HCT116 (cell line): ENCODE results near the gene ACKR3. TPM values are rescaled to one million over a fixed set of nuclear protein-coding genes. Genes with fewer than 3 reads are reported as not detected.

Source experiments
- ATAC-seq: fragments of 200-7000 bp; cut with Tn5 transposase; 2 replicates; pipeline ENCODE4 v1.9.1; 2020; ENCODE audit warnings: mild to moderate bottlenecking, moderate library complexity
- BruUV-seq: library from RNA; stranded (reverse); fragments of 400-500 nt; replicated peaks from 2 replicates; lab custom pipeline; 2021; lab: Mats Ljungman, UMichigan
- CTCF ChIA-PET: fragments of 300-600 bp; sonication (Branson Sonifier 250); formaldehyde crosslinking; loops from one replicate; lab custom pipeline; 2021; ENCODE audit warnings: antibody characterized with exemption; lab: Charles Lee
- POLR2A ChIA-PET: fragments of 300-600, 350-600 bp; sonication (Branson Sonifier 250); formaldehyde crosslinking; loops from one replicate; lab custom pipeline; 2021; ENCODE audit warnings: antibody characterized with exemption; lab: Charles Lee
- RAD21 ChIA-PET, 2 experiments: fragments of 300-600 bp; sonication (Branson Sonifier 250); formaldehyde crosslinking; loops; one replicate each; lab custom pipeline; 2023; ENCODE audit warnings: low total read pairs in 2 of 2; ENCODE audit not compliant: uncharacterized antibody in 2 of 2, unreplicated experiment in 2 of 2, low non-redundant PET in 1 of 2; lab: Charles Lee
- DNase-seq: peaks from one replicate; pipeline ENCODE4 v3.0.0-alpha.2; 2010; ENCODE audit warnings: low read depth, low spot score
- H2AFZ ChIP-seq: fragments of 200-600 bp; shearing (Covaris generic), sonication (generic); 2 replicates; pipeline ENCODE4 v1.6.1; 2017; ENCODE audit warnings: low read depth, mixed run types, mixed read lengths, antibody characterized with exemption, low read length; ENCODE audit not compliant: poor library complexity, severe bottlenecking
- H3K27ac ChIP-seq: 2 replicates; pipeline ENCODE4 v1.5.1; 2012; ENCODE audit warnings: low read depth, low read length
- H3K27me3 ChIP-seq: fragments of 200-600 bp; sonication (generic); 2 replicates; pipeline ENCODE4 v1.6.1; 2016; ENCODE audit warnings: mixed run types, low read length, mixed read lengths; ENCODE audit not compliant: insufficient read depth
- H3K36me3 ChIP-seq, 2 experiments: fragments of 200-500 bp in 1 of 2; fragments of 200-600 bp in 1 of 2; sonication (Bioruptor generic) in 1 of 2; sonication (generic) in 1 of 2; 2 replicates each; pipeline versions ENCODE4 v1.5.1 to v1.6.1; 2014 to 2016; ENCODE audit warnings: low read length in 2 of 2, inconsistent platforms in 1 of 2, mixed read lengths in 1 of 2, mixed run types in 1 of 2; ENCODE audit not compliant: insufficient read depth in 2 of 2, control insufficient read depth in 1 of 2
- H3K4me1 ChIP-seq, 2 experiments: fragments of 200-600 bp in 1 of 2; sonication (generic) in 1 of 2; 2 replicates each; pipeline versions ENCODE4 v1.5.1 to v1.6.1; 2012 to 2017; ENCODE audit warnings: low read length in 2 of 2, inconsistent platforms in 1 of 2, mild to moderate bottlenecking in 1 of 2, mixed read lengths in 1 of 2, mixed run types in 1 of 2, moderate library complexity in 1 of 2; ENCODE audit not compliant: insufficient read depth in 2 of 2, control insufficient read depth in 1 of 2
- H3K4me2 ChIP-seq: fragments of 200-600 bp; sonication (generic); 2 replicates; pipeline ENCODE4 v1.6.1; 2017; ENCODE audit warnings: mixed run types, low read length, mixed read lengths
- H3K4me3 ChIP-seq, 2 experiments: fragments of 200-600 bp in 1 of 2; sonication (generic) in 1 of 2; replicated peaks in 1 of 2; 2 replicates each; pipeline ENCODE4 v1.5.1; 2011 to 2016; ENCODE audit warnings: low read length in 2 of 2, control low read depth in 1 of 2, low read depth in 1 of 2, mild to moderate bottlenecking in 1 of 2, mixed read lengths in 1 of 2, mixed run types in 1 of 2
- H3K79me2 ChIP-seq: fragments of 200-600 bp; sonication (generic); 2 replicates; pipeline ENCODE4 v1.6.1; 2017; ENCODE audit warnings: mild to moderate bottlenecking, mixed run types, low read length, moderate library complexity, mixed read lengths; ENCODE audit not compliant: insufficient read depth
- H3K9ac ChIP-seq: fragments of 200-600 bp; sonication (generic); 2 replicates; pipeline ENCODE4 v1.6.1; 2016; ENCODE audit warnings: low read length, mixed read lengths
- H3K9me2 ChIP-seq: fragments of 200-600 bp; sonication (generic), shearing (Covaris generic); 2 replicates; pipeline ENCODE4 v1.6.1; 2017; ENCODE audit warnings: mixed run types, mild to moderate bottlenecking, moderate library complexity; ENCODE audit not compliant: insufficient read depth
- H3K9me3 ChIP-seq, 2 experiments: fragments of 200-500 bp in 1 of 2; fragments of 200-600 bp in 1 of 2; sonication (Bioruptor generic) in 1 of 2; sonication (generic) in 1 of 2; 2 replicates each; pipeline ENCODE4 v1.6.1; 2014 to 2017; ENCODE audit warnings: low read length in 2 of 2, mixed read lengths in 2 of 2, inconsistent platforms in 1 of 2, low read depth in 1 of 2, mild to moderate bottlenecking in 1 of 2, mixed run types in 1 of 2, moderate library complexity in 1 of 2; ENCODE audit not compliant: control insufficient read depth in 1 of 2, insufficient read depth in 1 of 2
- H4K20me1 ChIP-seq: fragments of 200-600 bp; sonication (generic), shearing (Covaris generic); 2 replicates; pipeline ENCODE4 v1.6.1; 2017; ENCODE audit warnings: mixed run types, mild to moderate bottlenecking, moderate library complexity; ENCODE audit not compliant: insufficient read depth
- CEBPB ChIP-seq: IDR thresholded peaks from 2 replicates; pipeline ENCODE4 v1.6.1; 2012; ENCODE audit warnings: low read depth
- EGR1 ChIP-seq: IDR thresholded peaks from 2 replicates; pipeline ENCODE4 v1.6.1; 2012; ENCODE audit warnings: low read depth
- ELF1 ChIP-seq: IDR thresholded peaks from 2 replicates; pipeline ENCODE4 v1.6.1; 2012; ENCODE audit warnings: low read depth, borderline replicate concordance
- EZH2phosphoT487 ChIP-seq: fragments of 200-600 bp; IDR thresholded peaks from 2 replicates; pipeline ENCODE4 v1.6.1; 2018; ENCODE audit warnings: antibody characterized with exemption, borderline replicate concordance
- FOSL1 ChIP-seq: IDR thresholded peaks from 2 replicates; pipeline ENCODE4 v1.6.1; 2012; ENCODE audit warnings: low read depth
- SP1 ChIP-seq: IDR thresholded peaks from 2 replicates; pipeline ENCODE4 v1.6.1; 2012; ENCODE audit warnings: low read depth
- YY1 ChIP-seq: IDR thresholded peaks from 2 replicates; pipeline ENCODE4 v1.6.1; 2011; ENCODE audit warnings: low read length, low read depth, moderate library complexity, mild to moderate bottlenecking; ENCODE audit not compliant: insufficient replicate concordance; ENCODE audit errors: extremely low read depth
- intact Hi-C: fragments of 100-400 bp; cut with micrococcal nuclease; formaldehyde crosslinking; loops from 2 replicates; pipeline ENCODE4 v1.10.0; 2022
- total RNA-seq: library from RNA; stranded (reverse); gene quantifications from one replicate; pipeline ENCODE4 v1.2.1, GENCODE V29; 2021; ENCODE audit not compliant: unreplicated experiment
- TF ChIP-seq, protein P1 (sequence below): IDR thresholded peaks from 2 replicates; pipeline ENCODE4 v1.6.1; 2012; ENCODE audit warnings: low read depth

ACKR3 gene
- total RNA-seq, 1 experiment from 2014 or later = 0.20 TPM

DNA sequence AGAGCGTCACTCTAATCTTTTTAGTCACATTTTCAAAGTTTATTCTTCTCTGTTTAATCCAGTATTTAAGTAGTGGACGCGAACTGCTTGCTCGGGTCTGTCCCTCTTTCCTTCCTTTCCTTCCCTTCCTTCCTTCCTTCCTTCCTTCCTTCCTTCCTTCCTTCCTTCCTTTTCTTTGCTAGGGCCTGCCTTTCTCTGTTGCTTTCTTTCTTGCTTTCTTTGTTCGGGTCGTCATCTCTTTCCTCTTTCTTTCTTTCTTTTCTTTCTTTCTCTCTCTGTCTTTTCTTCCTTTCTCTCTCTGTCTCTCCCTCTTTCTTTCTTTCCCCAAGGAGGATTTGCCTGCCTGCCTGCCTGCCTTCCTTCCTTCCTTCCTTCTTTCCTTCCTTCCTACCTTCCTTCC is 3.0 kb upstream of the ACKR3 start (continued):
- TF ChIP-seq YY1 = no peak
- no peak for TF ChIP-seq FOSL1
- TF ChIP-seq EZH2phosphoT487 = no peak
- TF ChIP-seq, protein P1, sequence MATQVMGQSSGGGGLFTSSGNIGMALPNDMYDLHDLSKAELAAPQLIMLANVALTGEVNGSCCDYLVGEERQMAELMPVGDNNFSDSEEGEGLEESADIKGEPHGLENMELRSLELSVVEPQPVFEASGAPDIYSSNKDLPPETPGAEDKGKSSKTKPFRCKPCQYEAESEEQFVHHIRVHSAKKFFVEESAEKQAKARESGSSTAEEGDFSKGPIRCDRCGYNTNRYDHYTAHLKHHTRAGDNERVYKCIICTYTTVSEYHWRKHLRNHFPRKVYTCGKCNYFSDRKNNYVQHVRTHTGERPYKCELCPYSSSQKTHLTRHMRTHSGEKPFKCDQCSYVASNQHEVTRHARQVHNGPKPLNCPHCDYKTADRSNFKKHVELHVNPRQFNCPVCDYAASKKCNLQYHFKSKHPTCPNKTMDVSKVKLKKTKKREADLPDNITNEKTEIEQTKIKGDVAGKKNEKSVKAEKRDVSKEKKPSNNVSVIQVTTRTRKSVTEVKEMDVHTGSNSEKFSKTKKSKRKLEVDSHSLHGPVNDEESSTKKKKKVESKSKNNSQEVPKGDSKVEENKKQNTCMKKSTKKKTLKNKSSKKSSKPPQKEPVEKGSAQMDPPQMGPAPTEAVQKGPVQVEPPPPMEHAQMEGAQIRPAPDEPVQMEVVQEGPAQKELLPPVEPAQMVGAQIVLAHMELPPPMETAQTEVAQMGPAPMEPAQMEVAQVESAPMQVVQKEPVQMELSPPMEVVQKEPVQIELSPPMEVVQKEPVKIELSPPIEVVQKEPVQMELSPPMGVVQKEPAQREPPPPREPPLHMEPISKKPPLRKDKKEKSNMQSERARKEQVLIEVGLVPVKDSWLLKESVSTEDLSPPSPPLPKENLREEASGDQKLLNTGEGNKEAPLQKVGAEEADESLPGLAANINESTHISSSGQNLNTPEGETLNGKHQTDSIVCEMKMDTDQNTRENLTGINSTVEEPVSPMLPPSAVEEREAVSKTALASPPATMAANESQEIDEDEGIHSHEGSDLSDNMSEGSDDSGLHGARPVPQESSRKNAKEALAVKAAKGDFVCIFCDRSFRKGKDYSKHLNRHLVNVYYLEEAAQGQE = no peak
- TF ChIP-seq CEBPB = no peak
- TF ChIP-seq SP1 = no peak
- no peak for TF ChIP-seq EGR1
- TF ChIP-seq, all 23 proteins: peak for 0

DNA sequence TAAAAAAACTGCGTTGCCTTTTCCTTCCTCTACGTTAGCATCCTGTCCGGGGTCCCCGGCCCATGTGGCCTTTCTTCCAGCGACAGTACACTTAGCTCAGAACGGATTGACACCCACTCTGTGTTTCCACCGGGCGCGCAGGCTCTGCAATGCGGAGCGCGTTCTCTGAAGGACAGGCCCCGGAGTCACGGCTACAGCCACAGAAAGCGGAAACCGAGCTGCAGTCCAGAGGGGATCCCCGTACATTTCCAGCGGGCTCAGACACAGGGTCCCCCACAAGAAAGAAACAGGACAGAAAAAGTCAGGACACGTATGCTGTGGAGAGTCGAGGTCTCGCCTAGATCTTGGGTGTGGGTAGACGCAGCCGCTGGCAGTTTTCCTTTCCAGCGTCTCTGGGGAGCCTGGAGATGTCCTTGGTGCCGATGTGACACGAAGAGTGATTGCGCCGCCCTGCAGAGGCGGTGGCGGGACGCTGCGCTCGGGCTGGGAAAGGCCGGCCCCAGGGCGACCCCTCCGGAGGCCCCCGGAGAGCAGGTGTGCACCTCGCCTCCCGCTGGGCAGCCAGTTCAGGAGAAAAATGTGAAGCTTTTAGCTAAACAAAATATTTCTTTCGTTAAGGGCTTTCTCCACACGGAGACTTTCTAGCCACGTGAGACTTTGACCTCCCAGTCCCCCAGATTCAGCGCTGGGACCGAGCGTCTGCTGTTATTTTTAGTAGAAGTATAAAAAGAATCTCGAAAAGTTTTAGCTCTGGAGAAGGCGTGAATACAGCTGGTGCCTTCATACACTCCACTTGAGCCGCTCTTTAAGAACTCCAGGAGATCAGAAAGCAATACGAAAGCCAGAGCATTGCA is 1.3 kb upstream of the ACKR3 start:
- BruUV-seq = no TSS peak
- Histone ChIP-seq H3K4me3 (no peak overlapping the region), H3K4me2 (no peak overlapping the region), H3K27me3 (peaks cover 45% of the 10 kb centered on the region), H3K27ac (no peak overlapping the region), H4K20me1 (no peaks in the 10 kb centered on the region), H3K79me2 (no peaks in the 10 kb centered on the region), H3K9me3 (no peaks in the 10 kb centered on the region), H3K4me1 (0 out of 4 replicates have a peak, but pooled peaks cover 0 to 2% of the 10 kb centered on the region in 2 experiments), H3K9me2 (no peaks in the 10 kb centered on the region), H2AFZ (no peak overlapping the region), H3K36me3 (no peaks in the 10 kb centered on the region), H3K9ac (no peak overlapping the region)
- DNase-seq (no peak), ATAC-seq (no peak)
- RAD21 ChIA-PET = no interaction called here
- intact Hi-C loops = no loop called here
- no peak for TF ChIP-seq ELF1
- TF ChIP-seq, protein P1 = no peak
- POLR2A ChIA-PET = no interaction called here
- CTCF ChIA-PET = interaction anchor here (2.3 kb wide), 1 partner anchor 56 kb away, joined by 18 read pairs; no protein-coding TSS in a partner anchor
